Endothelial cell of umbilical vein (primary cell): Measurements from ENCODE around the gene CD27. TPM values are rescaled to one million over a fixed set of nuclear protein-coding genes. Genes with fewer than 3 reads are reported as not detected.
"Not testable (repeated sequence)": the region's sequence is repeated elsewhere in the genome, so short reads cannot be mapped to it uniquely, and the experiment has no call there.

Source experiments
- BruUV-seq: library from RNA; stranded (reverse); fragments of 400-500 nt; replicated peaks from 2 replicates; lab custom pipeline; 2021; lab: Mats Ljungman, UMichigan
- CTCF ChIA-PET: fragments of 300-600, 350-600 bp; sonication (Branson Sonifier 250); formaldehyde crosslinking; loops from one replicate; lab custom pipeline; 2021; ENCODE audit warnings: antibody characterized with exemption, inconsistent platforms; lab: Charles Lee
- POLR2A ChIA-PET: fragments of 300-600, 350-600 bp; sonication (Branson Sonifier 250); formaldehyde crosslinking; loops from one replicate; lab custom pipeline; 2021; ENCODE audit warnings: antibody characterized with exemption, inconsistent platforms; lab: Charles Lee
- DNase-seq: peaks from one replicate; pipeline ENCODE4 v3.0.0-alpha.2; 2011; ENCODE audit warnings: low read depth, low spot score
- FAIRE-seq: peaks from 2 replicates; lab custom pipeline; 2011; peaks lifted over from hg19 to GRCh38; lab: Jason Lieb, UNC
- H2AFZ ChIP-seq: 2 replicates; pipeline ENCODE4 v1.6.0; 2012; ENCODE audit warnings: low read depth, low read length, control low read depth, inconsistent platforms
- H3K27ac ChIP-seq: 2 replicates; pipeline ENCODE4 v1.5.1; 2011; ENCODE audit warnings: low read depth, mild to moderate bottlenecking, control low read depth, low read length, moderate library complexity; ENCODE audit not compliant: insufficient read depth
- H3K27me3 ChIP-seq, 2 experiments: 2 replicates each; pipeline versions ENCODE4 v1.6.0 to v1.6.1; 2011; ENCODE audit warnings: low read length in 2 of 2, mixed read lengths in 1 of 2; ENCODE audit not compliant: control insufficient read depth in 2 of 2, insufficient read depth in 2 of 2
- H3K36me3 ChIP-seq, 2 experiments: 2 replicates in 1 of 2; 3 replicates in 1 of 2; pipeline ENCODE4 v1.5.1; 2011; ENCODE audit warnings: low read length in 2 of 2, mild to moderate bottlenecking in 1 of 2, moderate library complexity in 1 of 2; ENCODE audit not compliant: control insufficient read depth in 2 of 2, insufficient read depth in 2 of 2; ENCODE audit errors: extremely low read depth in 1 of 2
- H3K4me1 ChIP-seq: 3 replicates; pipeline ENCODE4 v1.5.1; 2011; ENCODE audit warnings: mild to moderate bottlenecking, low read length; ENCODE audit not compliant: control insufficient read depth, insufficient read depth; ENCODE audit errors: extremely low read depth
- H3K4me2 ChIP-seq: 2 replicates; pipeline ENCODE4 v1.6.1; 2011; ENCODE audit warnings: low read length, control low read depth, mixed read lengths; ENCODE audit not compliant: insufficient read depth
- H3K4me3 ChIP-seq, 3 experiments: fragments of 200-600 bp in 1 of 3; sonication (generic), shearing (Covaris generic) in 1 of 3; replicated peaks in 1 of 3; 2 replicates each; pipeline ENCODE4 v1.5.1; 2011 to 2016; ENCODE audit warnings: control low read depth in 3 of 3, low read length in 3 of 3, mild to moderate bottlenecking in 2 of 3, inconsistent platforms in 1 of 3, low read depth in 1 of 3, moderate library complexity in 1 of 3; ENCODE audit not compliant: insufficient read depth in 1 of 3
- H3K79me2 ChIP-seq: 2 replicates; pipeline ENCODE4 v1.6.0; 2012; ENCODE audit warnings: low read length, inconsistent platforms; ENCODE audit not compliant: control insufficient read depth, insufficient read depth
- H3K9ac ChIP-seq: replicated peaks from 2 replicates; pipeline ENCODE3; 2011; ENCODE audit warnings: low read length, control low read depth; ENCODE audit not compliant: insufficient read depth; ENCODE audit errors: extremely low read depth
- H3K9me1 ChIP-seq: replicated peaks from 3 replicates; pipeline ENCODE4 v1.6.0; 2011; ENCODE audit warnings: mild to moderate bottlenecking, low read length; ENCODE audit not compliant: control insufficient read depth, insufficient read depth; ENCODE audit errors: extremely low read depth
- H3K9me3 ChIP-seq: replicated peaks from 2 replicates; pipeline ENCODE4 v1.5.1; 2012; ENCODE audit warnings: low read length, inconsistent platforms; ENCODE audit not compliant: control insufficient read depth, insufficient read depth
- H4K20me1 ChIP-seq: replicated peaks from 2 replicates; pipeline ENCODE3; 2011; ENCODE audit warnings: mild to moderate bottlenecking, low read length; ENCODE audit not compliant: control insufficient read depth, insufficient read depth; ENCODE audit errors: extremely low read depth
- CTCF ChIP-seq, 2 donors: IDR thresholded peaks; 1 replicate in 1 of 2; 2 replicates in 1 of 2; pipeline ENCODE4 v1.5.1; 2011; ENCODE audit warnings: low read length in 2 of 2, mild to moderate bottlenecking in 2 of 2, moderate library complexity in 2 of 2, control low read depth in 1 of 2, inconsistent platforms in 1 of 2, low read depth in 1 of 2; ENCODE audit not compliant: insufficient read depth in 1 of 2; ENCODE audit errors: extremely low read depth in 1 of 2
- EZH2 ChIP-seq: IDR thresholded peaks from 2 replicates; pipeline ENCODE4 v1.6.1; 2012; ENCODE audit warnings: borderline replicate concordance, low read depth, mild to moderate bottlenecking, moderate library complexity, low read length, inconsistent platforms; ENCODE audit not compliant: severe bottlenecking
- FOS ChIP-seq: IDR thresholded peaks from 2 replicates; pipeline ENCODE4 v1.6.1; 2011; ENCODE audit warnings: mild to moderate bottlenecking, low read length, moderate library complexity, borderline replicate concordance; ENCODE audit not compliant: insufficient read depth
- GATA2 ChIP-seq: IDR thresholded peaks from 2 replicates; pipeline ENCODE4 v1.7.0; 2011; ENCODE audit warnings: low read depth, mild to moderate bottlenecking, moderate library complexity, mixed read lengths, low read length; ENCODE audit not compliant: insufficient read length, insufficient read depth
- JUN ChIP-seq: IDR thresholded peaks from 2 replicates; pipeline ENCODE4 v1.6.1; 2011; ENCODE audit warnings: borderline replicate concordance, low read depth; ENCODE audit not compliant: insufficient read length, insufficient read depth
- MAX ChIP-seq: IDR thresholded peaks from 2 replicates; pipeline ENCODE4 v1.6.1; 2011; ENCODE audit not compliant: insufficient read depth, insufficient read length
- MYC ChIP-seq: IDR thresholded peaks from one replicate; pipeline ENCODE4 v1.6.1; 2011; ENCODE audit warnings: mild to moderate bottlenecking, low read depth, low read length
- POLR2A ChIP-seq: IDR thresholded peaks from 2 replicates; pipeline ENCODE4 v1.6.1; 2012; ENCODE audit warnings: low read depth, mild to moderate bottlenecking, control low read depth, low read length
- POLR2AphosphoS5 ChIP-seq: IDR thresholded peaks from 2 replicates; pipeline ENCODE4 v1.6.1; 2012; ENCODE audit warnings: low read depth, mild to moderate bottlenecking, control low read depth, low read length, moderate library complexity; ENCODE audit not compliant: insufficient read depth
- dilution Hi-C: fragments of 300-500 bp; cut with MboI; formaldehyde crosslinking; loops from one replicate; pipeline ENCODE4 v1.15.0; 2019; ENCODE audit warnings: low sequenced_read_pairs; ENCODE audit not compliant: extremely low pct_ligation_motif_present
- intact Hi-C: fragments of 100-400 bp; cut with micrococcal nuclease; formaldehyde crosslinking; loops from one replicate; pipeline ENCODE4 v1.10.0; 2022
- polyA plus RNA-seq, 4 experiments: library from polyadenylated mRNA; depleted of rRNA in 3 of 4; stranded (reverse) in 3 of 4; unstranded in 1 of 4; fragments of >200 nt; gene quantifications; 2 replicates each; pipeline versions ENCODE4 v1.2.1 to v1.2.3, GENCODE V29; 2011 to 2012; ENCODE audit warnings: missing spikeins in 1 of 4
- total RNA-seq: library from RNA; stranded (reverse); gene quantifications from 2 replicates; pipeline ENCODE4 v1.2.3, GENCODE V29; 2021

The CD27 gene
- total and polyA plus RNA-seq, 2 donors (not counting 3 experiments of a cell fraction or from before 2014, with no cell fraction given) = not detected

DNA sequence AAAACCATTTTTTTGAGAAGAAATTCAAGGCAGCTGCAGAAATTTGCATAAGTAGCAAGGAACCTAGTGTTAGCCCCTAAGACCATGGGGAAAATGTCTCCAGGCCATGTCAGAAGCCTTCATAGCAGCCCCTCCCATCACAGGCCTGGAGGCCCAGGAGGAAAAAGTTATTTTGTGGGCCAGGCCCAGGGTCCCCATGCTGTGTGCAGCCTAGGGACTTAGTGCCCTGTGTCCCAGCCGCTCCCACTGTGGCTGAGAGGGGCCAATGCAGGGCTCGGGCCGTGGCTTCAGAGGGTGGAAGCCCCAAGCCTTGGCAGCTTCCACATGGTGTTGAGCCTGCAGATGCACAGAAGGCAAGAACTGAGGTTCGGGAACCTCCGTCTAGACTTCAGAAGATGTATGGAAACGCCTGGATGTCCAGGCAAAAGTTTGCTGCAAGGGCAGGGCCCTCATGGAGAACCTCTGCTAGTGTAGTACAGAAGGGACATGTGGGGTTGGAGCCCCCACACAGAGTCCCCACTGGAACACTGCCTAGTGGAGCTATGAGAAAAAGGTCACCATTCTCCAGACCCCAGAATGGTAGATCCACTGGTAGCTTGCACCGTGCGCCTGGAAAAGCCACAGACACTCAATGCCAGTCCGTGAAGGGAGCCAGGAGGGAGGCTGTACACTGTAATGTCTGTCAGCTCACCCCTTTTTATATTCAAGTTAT lies 23.0 kb downstream of the CD27 start:
- peaks cover 23% of the 10 kb centered on the region for H3K4me1 ChIP-seq
- H3K36me3 ChIP-seq, H3K9me1 ChIP-seq, BruUV-seq, H2AFZ ChIP-seq, H3K9me3 ChIP-seq, H3K27me3 ChIP-seq, H3K79me2 ChIP-seq, FAIRE-seq, H3K4me2 ChIP-seq, H3K9ac ChIP-seq, H3K4me3 ChIP-seq, dilution Hi-C loops, H4K20me1 ChIP-seq, H3K27ac ChIP-seq, DNase-seq: not testable (repeated sequence)
- intact Hi-C loops = loop anchor here (5.0 kb wide), 1 partner anchor 130 kb away; no protein-coding TSS in a partner anchor
- POLR2A ChIA-PET = interaction anchor here (0.7 kb wide), 1 partner anchor 377 kb away, joined by 3 read pairs; no protein-coding TSS in a partner anchor
- CTCF ChIA-PET = interaction anchor here (5.2 kb wide), 1 partner anchor 71 kb away, joined by 33 read pairs; no protein-coding TSS in a partner anchor

- intact Hi-C loops = loop anchor here (5.0 kb wide), 1 partner anchor 131 kb away; no protein-coding TSS in a partner anchor
- ChIA-PET POLR2A (interaction anchor here (0.7 kb wide), 1 partner anchor 377 kb away, joined by 3 read pairs; no protein-coding TSS in a partner anchor), CTCF (interaction anchor here (5.2 kb wide), 1 partner anchor 70 kb away, joined by 33 read pairs; no protein-coding TSS in a partner anchor)
- Histone ChIP-seq H3K27ac (no peak overlapping the region), H3K27me3 (no peaks in the 10 kb centered on the region), H3K4me3 (no peak overlapping the region), H3K79me2 (peaks cover 2% of the 10 kb centered on the region), H3K9me1 (no peaks in the 10 kb centered on the region), H3K9ac (no peak overlapping the region), H2AFZ (no peak overlapping the region), H3K36me3 (peaks cover 0 to 7% of the 10 kb centered on the region in 2 experiments), H4K20me1 (no peaks in the 10 kb centered on the region), H3K9me3 (no peaks in the 10 kb centered on the region), H3K4me1 (peaks cover 19% of the 10 kb centered on the region), H3K4me2 (no peak overlapping the region)
- FAIRE-seq (peak; percentile 21), DNase-seq (no peak)
- no TSS peak for BruUV-seq
- TF ChIP-seq EZH2 (no peak), MAX (no peak), CTCF (IDR thresholded peaks at IDR 0.05; ENCODE audit: extremely low read depth in 1 of 2, insufficient read depth in 1 of 2, low read depth in 1 of 2, low read length in 2 of 2) (no peak), POLR2A (no peak), MYC (no peak), FOS (no peak), JUN (no peak), POLR2AphosphoS5 (no peak), GATA2 (no peak)
- dilution Hi-C loops = no loop called here
These were observed 23.5 kb downstream of the CD27 start for GRCh38 chr12:6468283-6468575.
